ENCODE measurements around the gene FXYD6.

DNA sequence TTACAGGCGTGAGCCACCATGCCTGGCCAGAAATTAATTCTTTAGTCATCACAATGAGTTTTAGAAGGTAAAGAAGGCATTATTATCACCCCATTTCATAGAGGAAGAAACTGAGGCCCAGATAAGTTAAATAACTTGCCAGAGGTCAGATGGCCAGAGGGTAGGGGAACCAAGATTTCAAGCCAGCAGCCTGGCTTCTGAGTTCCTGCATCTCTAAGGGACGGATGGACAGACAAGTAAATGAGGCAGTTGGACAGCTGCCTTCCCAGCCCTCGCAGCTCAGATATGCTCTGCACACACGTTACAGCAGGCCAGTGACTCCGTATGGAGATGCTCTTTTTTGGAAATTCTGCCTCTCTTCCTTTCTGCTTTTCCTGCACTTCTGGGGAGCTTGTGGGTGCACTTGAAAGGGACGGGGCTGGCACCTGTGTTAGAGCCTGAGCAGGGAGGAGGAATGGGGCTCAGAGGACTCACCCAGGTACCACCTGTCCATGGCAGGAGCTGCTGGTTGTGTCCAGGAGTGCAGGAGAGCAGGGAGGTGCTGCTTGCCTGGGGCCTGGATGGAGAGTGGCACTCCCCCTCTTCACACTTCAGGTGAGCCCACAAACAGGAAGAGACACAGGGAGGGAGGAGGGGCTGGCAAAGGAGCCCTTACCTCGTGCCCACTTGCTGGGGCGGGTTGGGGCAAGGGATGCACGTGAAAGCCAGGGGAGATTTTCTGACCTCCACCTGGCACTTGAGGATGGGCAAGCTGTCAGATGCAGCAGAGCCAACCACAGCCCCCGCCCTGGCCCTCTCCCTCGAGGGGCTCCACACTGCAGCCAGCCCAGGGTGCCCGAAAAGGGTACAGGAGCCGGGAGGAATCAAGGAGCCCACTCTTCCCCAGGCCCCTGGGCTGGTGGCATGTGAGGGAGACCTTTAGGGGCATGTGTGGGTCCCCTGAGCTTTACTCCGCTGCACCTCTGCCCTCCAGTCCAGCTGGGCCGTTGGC is 48.6 kb downstream of the FXYD6 start:
- TF ChIP-seq, protein P1, sequence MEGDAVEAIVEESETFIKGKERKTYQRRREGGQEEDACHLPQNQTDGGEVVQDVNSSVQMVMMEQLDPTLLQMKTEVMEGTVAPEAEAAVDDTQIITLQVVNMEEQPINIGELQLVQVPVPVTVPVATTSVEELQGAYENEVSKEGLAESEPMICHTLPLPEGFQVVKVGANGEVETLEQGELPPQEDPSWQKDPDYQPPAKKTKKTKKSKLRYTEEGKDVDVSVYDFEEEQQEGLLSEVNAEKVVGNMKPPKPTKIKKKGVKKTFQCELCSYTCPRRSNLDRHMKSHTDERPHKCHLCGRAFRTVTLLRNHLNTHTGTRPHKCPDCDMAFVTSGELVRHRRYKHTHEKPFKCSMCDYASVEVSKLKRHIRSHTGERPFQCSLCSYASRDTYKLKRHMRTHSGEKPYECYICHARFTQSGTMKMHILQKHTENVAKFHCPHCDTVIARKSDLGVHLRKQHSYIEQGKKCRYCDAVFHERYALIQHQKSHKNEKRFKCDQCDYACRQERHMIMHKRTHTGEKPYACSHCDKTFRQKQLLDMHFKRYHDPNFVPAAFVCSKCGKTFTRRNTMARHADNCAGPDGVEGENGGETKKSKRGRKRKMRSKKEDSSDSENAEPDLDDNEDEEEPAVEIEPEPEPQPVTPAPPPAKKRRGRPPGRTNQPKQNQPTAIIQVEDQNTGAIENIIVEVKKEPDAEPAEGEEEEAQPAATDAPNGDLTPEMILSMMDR (conservative IDR thresholded peaks at IDR 0.05; ENCODE audit: low read length): no peak
- TF ChIP-seq EZH2phosphoT487 (IDR thresholded peaks at IDR 0.05; ENCODE audit: borderline replicate concordance, low read depth, low read length): no peak

Data from OCI-LY7 (cell line).